Endothelial cell of umbilical vein (primary cell): ENCODE data around the gene ACSL6. TPM values are rescaled to one million over a fixed set of nuclear protein-coding genes. Genes with fewer than 3 reads are reported as not detected.

Experiments
- BruUV-seq: library from RNA; stranded (reverse); fragments of 400-500 nt; replicated peaks from 2 replicates; lab custom pipeline; 2021; lab: Mats Ljungman, UMichigan
- CTCF ChIA-PET: fragments of 300-600, 350-600 bp; sonication (Branson Sonifier 250); formaldehyde crosslinking; loops from one replicate; lab custom pipeline; 2021; ENCODE audit warnings: antibody characterized with exemption, inconsistent platforms; lab: Charles Lee
- POLR2A ChIA-PET: fragments of 300-600, 350-600 bp; sonication (Branson Sonifier 250); formaldehyde crosslinking; loops from one replicate; lab custom pipeline; 2021; ENCODE audit warnings: antibody characterized with exemption, inconsistent platforms; lab: Charles Lee
- DNase-seq: peaks from one replicate; pipeline ENCODE4 v3.0.0-alpha.2; 2011; ENCODE audit warnings: low read depth, low spot score
- FAIRE-seq: peaks from 2 replicates; lab custom pipeline; 2011; peaks lifted over from hg19 to GRCh38; lab: Jason Lieb, UNC
- H2AFZ ChIP-seq: 2 replicates; pipeline ENCODE4 v1.6.0; 2012; ENCODE audit warnings: low read depth, low read length, control low read depth, inconsistent platforms
- H3K27ac ChIP-seq: 2 replicates; pipeline ENCODE4 v1.5.1; 2011; ENCODE audit warnings: low read depth, mild to moderate bottlenecking, control low read depth, low read length, moderate library complexity; ENCODE audit not compliant: insufficient read depth
- H3K27me3 ChIP-seq, 2 experiments: 2 replicates each; pipeline versions ENCODE4 v1.6.0 to v1.6.1; 2011; ENCODE audit warnings: low read length in 2 of 2, mixed read lengths in 1 of 2; ENCODE audit not compliant: control insufficient read depth in 2 of 2, insufficient read depth in 2 of 2
- H3K36me3 ChIP-seq, 2 experiments: 2 replicates in 1 of 2; 3 replicates in 1 of 2; pipeline ENCODE4 v1.5.1; 2011; ENCODE audit warnings: low read length in 2 of 2, mild to moderate bottlenecking in 1 of 2, moderate library complexity in 1 of 2; ENCODE audit not compliant: control insufficient read depth in 2 of 2, insufficient read depth in 2 of 2; ENCODE audit errors: extremely low read depth in 1 of 2
- H3K4me1 ChIP-seq: 3 replicates; pipeline ENCODE4 v1.5.1; 2011; ENCODE audit warnings: mild to moderate bottlenecking, low read length; ENCODE audit not compliant: control insufficient read depth, insufficient read depth; ENCODE audit errors: extremely low read depth
- H3K4me2 ChIP-seq: 2 replicates; pipeline ENCODE4 v1.6.1; 2011; ENCODE audit warnings: low read length, control low read depth, mixed read lengths; ENCODE audit not compliant: insufficient read depth
- H3K4me3 ChIP-seq, 3 experiments: fragments of 200-600 bp in 1 of 3; sonication (generic), shearing (Covaris generic) in 1 of 3; replicated peaks in 1 of 3; 2 replicates each; pipeline ENCODE4 v1.5.1; 2011 to 2016; ENCODE audit warnings: control low read depth in 3 of 3, low read length in 3 of 3, mild to moderate bottlenecking in 2 of 3, inconsistent platforms in 1 of 3, low read depth in 1 of 3, moderate library complexity in 1 of 3; ENCODE audit not compliant: insufficient read depth in 1 of 3
- H3K79me2 ChIP-seq: 2 replicates; pipeline ENCODE4 v1.6.0; 2012; ENCODE audit warnings: low read length, inconsistent platforms; ENCODE audit not compliant: control insufficient read depth, insufficient read depth
- H3K9ac ChIP-seq: replicated peaks from 2 replicates; pipeline ENCODE3; 2011; ENCODE audit warnings: low read length, control low read depth; ENCODE audit not compliant: insufficient read depth; ENCODE audit errors: extremely low read depth
- H3K9me1 ChIP-seq: replicated peaks from 3 replicates; pipeline ENCODE4 v1.6.0; 2011; ENCODE audit warnings: mild to moderate bottlenecking, low read length; ENCODE audit not compliant: control insufficient read depth, insufficient read depth; ENCODE audit errors: extremely low read depth
- H3K9me3 ChIP-seq: replicated peaks from 2 replicates; pipeline ENCODE4 v1.5.1; 2012; ENCODE audit warnings: low read length, inconsistent platforms; ENCODE audit not compliant: control insufficient read depth, insufficient read depth
- H4K20me1 ChIP-seq: replicated peaks from 2 replicates; pipeline ENCODE3; 2011; ENCODE audit warnings: mild to moderate bottlenecking, low read length; ENCODE audit not compliant: control insufficient read depth, insufficient read depth; ENCODE audit errors: extremely low read depth
- EZH2 ChIP-seq: IDR thresholded peaks from 2 replicates; pipeline ENCODE4 v1.6.1; 2012; ENCODE audit warnings: borderline replicate concordance, low read depth, mild to moderate bottlenecking, moderate library complexity, low read length, inconsistent platforms; ENCODE audit not compliant: severe bottlenecking
- FOS ChIP-seq: IDR thresholded peaks from 2 replicates; pipeline ENCODE4 v1.6.1; 2011; ENCODE audit warnings: mild to moderate bottlenecking, low read length, moderate library complexity, borderline replicate concordance; ENCODE audit not compliant: insufficient read depth
- GATA2 ChIP-seq: IDR thresholded peaks from 2 replicates; pipeline ENCODE4 v1.7.0; 2011; ENCODE audit warnings: low read depth, mild to moderate bottlenecking, moderate library complexity, mixed read lengths, low read length; ENCODE audit not compliant: insufficient read length, insufficient read depth
- JUN ChIP-seq: IDR thresholded peaks from 2 replicates; pipeline ENCODE4 v1.6.1; 2011; ENCODE audit warnings: borderline replicate concordance, low read depth; ENCODE audit not compliant: insufficient read length, insufficient read depth
- MYC ChIP-seq: IDR thresholded peaks from one replicate; pipeline ENCODE4 v1.6.1; 2011; ENCODE audit warnings: mild to moderate bottlenecking, low read depth, low read length
- POLR2A ChIP-seq: IDR thresholded peaks from 2 replicates; pipeline ENCODE4 v1.6.1; 2012; ENCODE audit warnings: low read depth, mild to moderate bottlenecking, control low read depth, low read length
- POLR2AphosphoS5 ChIP-seq: IDR thresholded peaks from 2 replicates; pipeline ENCODE4 v1.6.1; 2012; ENCODE audit warnings: low read depth, mild to moderate bottlenecking, control low read depth, low read length, moderate library complexity; ENCODE audit not compliant: insufficient read depth
- dilution Hi-C: fragments of 300-500 bp; cut with MboI; formaldehyde crosslinking; loops from one replicate; pipeline ENCODE4 v1.15.0; 2019; ENCODE audit warnings: low sequenced_read_pairs; ENCODE audit not compliant: extremely low pct_ligation_motif_present
- intact Hi-C: fragments of 100-400 bp; cut with micrococcal nuclease; formaldehyde crosslinking; loops from one replicate; pipeline ENCODE4 v1.10.0; 2022
- polyA plus RNA-seq, 4 experiments: library from polyadenylated mRNA; depleted of rRNA in 3 of 4; stranded (reverse) in 3 of 4; unstranded in 1 of 4; fragments of >200 nt; gene quantifications; 2 replicates each; pipeline versions ENCODE4 v1.2.1 to v1.2.3, GENCODE V29; 2011 to 2012; ENCODE audit warnings: missing spikeins in 1 of 4
- total RNA-seq: library from RNA; stranded (reverse); gene quantifications from 2 replicates; pipeline ENCODE4 v1.2.3, GENCODE V29; 2021
- TF ChIP-seq, protein P1 (sequence below): IDR thresholded peaks from 2 replicates; pipeline ENCODE4 v1.6.1; 2011; ENCODE audit not compliant: insufficient read depth, insufficient read length
- TF ChIP-seq, protein P2 (sequence below), 2 donors: IDR thresholded peaks; 1 replicate in 1 of 2; 2 replicates in 1 of 2; pipeline ENCODE4 v1.5.1; 2011; ENCODE audit warnings: low read length in 2 of 2, mild to moderate bottlenecking in 2 of 2, moderate library complexity in 2 of 2, control low read depth in 1 of 2, inconsistent platforms in 1 of 2, low read depth in 1 of 2; ENCODE audit not compliant: insufficient read depth in 1 of 2; ENCODE audit errors: extremely low read depth in 1 of 2

The ACSL6 gene
- total and polyA plus RNA-seq, 2 donors (not counting 3 experiments of a cell fraction or from before 2014, with no cell fraction given), result not detected

DNA sequence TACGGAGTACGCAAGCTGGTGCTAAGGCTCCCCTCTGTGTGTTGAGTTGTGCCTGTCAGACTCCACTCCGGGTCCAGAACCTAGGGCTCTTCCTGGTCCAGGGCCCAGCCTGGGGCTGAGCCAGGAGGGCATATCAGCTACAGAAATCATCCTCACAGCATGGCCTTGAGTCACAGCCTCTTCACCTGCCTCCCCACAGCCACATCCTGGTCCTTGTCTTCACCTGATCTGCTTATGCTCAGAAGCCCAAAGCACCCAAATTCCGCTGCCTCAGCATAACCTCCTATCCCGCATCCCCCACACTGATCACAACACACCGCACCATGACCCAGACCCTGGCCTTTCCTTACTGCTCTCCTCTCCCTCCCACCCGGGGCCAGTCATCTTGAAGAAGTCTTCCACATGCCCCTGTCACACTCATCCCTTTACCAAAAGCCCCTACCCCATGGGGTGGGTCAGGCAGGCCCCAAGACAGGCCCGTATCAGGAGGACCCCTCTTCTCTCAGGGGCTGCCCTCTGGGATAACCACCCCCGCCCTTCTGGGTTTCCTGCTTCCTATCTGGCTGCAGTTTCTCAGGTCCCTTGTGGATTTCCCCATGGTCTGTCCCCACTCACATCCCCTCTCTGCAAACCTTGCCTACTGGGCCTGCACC, 47.7 kb upstream of the ACSL6 start:
- H3K4me2 ChIP-seq, result no peak overlapping the region
- H3K9me1 ChIP-seq, result no peaks in the 10 kb centered on the region
- POLR2A ChIA-PET, result no interaction called here
- no peak overlapping the region for H2AFZ ChIP-seq
- FAIRE-seq, result no peak
- no peaks in the 10 kb centered on the region for H3K4me1 ChIP-seq
- no peaks in the 10 kb centered on the region for H3K36me3 ChIP-seq
- H4K20me1 ChIP-seq, result no peaks in the 10 kb centered on the region
- CTCF ChIA-PET, result interaction anchor here (1.4 to 1.8 kb wide), 2 partner anchors 51 to 470 kb away, joined by 4 read pairs; no protein-coding TSS in a partner anchor
- no peak for DNase-seq
- no peak overlapping the region for H3K27ac ChIP-seq
- no peaks in the 10 kb centered on the region for H3K9me3 ChIP-seq
- intact Hi-C loops, result no loop called here
- H3K79me2 ChIP-seq, result no peaks in the 10 kb centered on the region
- H3K27me3 ChIP-seq, result peaks cover 0 to 1% of the 10 kb centered on the region in 2 experiments
- no peak overlapping the region for H3K9ac ChIP-seq
- TF ChIP-seq JUN (no peak), MYC (no peak), EZH2 (no peak), FOS (no peak), GATA2 (no peak), POLR2AphosphoS5 (no peak), POLR2A (no peak)
- TF ChIP-seq, protein P1, sequence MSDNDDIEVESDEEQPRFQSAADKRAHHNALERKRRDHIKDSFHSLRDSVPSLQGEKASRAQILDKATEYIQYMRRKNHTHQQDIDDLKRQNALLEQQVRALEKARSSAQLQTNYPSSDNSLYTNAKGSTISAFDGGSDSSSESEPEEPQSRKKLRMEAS, result no peak
- TF ChIP-seq, protein P2, sequence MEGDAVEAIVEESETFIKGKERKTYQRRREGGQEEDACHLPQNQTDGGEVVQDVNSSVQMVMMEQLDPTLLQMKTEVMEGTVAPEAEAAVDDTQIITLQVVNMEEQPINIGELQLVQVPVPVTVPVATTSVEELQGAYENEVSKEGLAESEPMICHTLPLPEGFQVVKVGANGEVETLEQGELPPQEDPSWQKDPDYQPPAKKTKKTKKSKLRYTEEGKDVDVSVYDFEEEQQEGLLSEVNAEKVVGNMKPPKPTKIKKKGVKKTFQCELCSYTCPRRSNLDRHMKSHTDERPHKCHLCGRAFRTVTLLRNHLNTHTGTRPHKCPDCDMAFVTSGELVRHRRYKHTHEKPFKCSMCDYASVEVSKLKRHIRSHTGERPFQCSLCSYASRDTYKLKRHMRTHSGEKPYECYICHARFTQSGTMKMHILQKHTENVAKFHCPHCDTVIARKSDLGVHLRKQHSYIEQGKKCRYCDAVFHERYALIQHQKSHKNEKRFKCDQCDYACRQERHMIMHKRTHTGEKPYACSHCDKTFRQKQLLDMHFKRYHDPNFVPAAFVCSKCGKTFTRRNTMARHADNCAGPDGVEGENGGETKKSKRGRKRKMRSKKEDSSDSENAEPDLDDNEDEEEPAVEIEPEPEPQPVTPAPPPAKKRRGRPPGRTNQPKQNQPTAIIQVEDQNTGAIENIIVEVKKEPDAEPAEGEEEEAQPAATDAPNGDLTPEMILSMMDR (IDR thresholded peaks at IDR 0.05; ENCODE audit: extremely low read depth in 1 of 2, insufficient read depth in 1 of 2, low read depth in 1 of 2, low read length in 2 of 2), result no peak
- dilution Hi-C loops, result no loop called here
- no TSS peak for BruUV-seq
- H3K4me3 ChIP-seq, result no peak overlapping the region
